Measurements from ENCODE around the gene CFAP20DC. TPM values are rescaled to one million over a fixed set of nuclear protein-coding genes. Genes with fewer than 3 reads are reported as not detected.
"Not testable (repeated sequence)": the region's sequence is repeated elsewhere in the genome, so short reads cannot be mapped to it uniquely, and the experiment has no call there.

CFAP20DC gene
- total and polyA plus RNA-seq, 2 donors (not counting 1 experiment from before 2014, with no cell fraction given): 1.9 to 3.8 TPM

- H3K36me3 ChIP-seq (ENCODE audit: control insufficient read depth, insufficient read depth, low read length): no peaks in the 10 kb centered on the region
- H3K27me3 ChIP-seq (ENCODE audit: control insufficient read depth, insufficient read depth, low read length): no peaks in the 10 kb centered on the region
- no peak overlapping the region for H2AFZ ChIP-seq (ENCODE audit: low read length)
- H3K27ac ChIP-seq (ENCODE audit: insufficient read depth, low read length): no peak overlapping the region
- H3K4me2 ChIP-seq (ENCODE audit: extremely low read depth, insufficient read depth, low read length): no peak overlapping the region
- no peak for DNase-seq (ENCODE audit: low read depth in 2 of 2)
- H4K20me1 ChIP-seq (ENCODE audit: control insufficient read depth, extremely low read depth, insufficient read depth, low read length): no peaks in the 10 kb centered on the region
- no peak overlapping the region for H3K4me3 ChIP-seq (replicated peaks in 1 of 4; ENCODE audit: control extremely low read depth in 1 of 4, insufficient read depth in 1 of 4, low read depth in 3 of 4, low read length in 4 of 4)
- TF ChIP-seq, protein P1, sequence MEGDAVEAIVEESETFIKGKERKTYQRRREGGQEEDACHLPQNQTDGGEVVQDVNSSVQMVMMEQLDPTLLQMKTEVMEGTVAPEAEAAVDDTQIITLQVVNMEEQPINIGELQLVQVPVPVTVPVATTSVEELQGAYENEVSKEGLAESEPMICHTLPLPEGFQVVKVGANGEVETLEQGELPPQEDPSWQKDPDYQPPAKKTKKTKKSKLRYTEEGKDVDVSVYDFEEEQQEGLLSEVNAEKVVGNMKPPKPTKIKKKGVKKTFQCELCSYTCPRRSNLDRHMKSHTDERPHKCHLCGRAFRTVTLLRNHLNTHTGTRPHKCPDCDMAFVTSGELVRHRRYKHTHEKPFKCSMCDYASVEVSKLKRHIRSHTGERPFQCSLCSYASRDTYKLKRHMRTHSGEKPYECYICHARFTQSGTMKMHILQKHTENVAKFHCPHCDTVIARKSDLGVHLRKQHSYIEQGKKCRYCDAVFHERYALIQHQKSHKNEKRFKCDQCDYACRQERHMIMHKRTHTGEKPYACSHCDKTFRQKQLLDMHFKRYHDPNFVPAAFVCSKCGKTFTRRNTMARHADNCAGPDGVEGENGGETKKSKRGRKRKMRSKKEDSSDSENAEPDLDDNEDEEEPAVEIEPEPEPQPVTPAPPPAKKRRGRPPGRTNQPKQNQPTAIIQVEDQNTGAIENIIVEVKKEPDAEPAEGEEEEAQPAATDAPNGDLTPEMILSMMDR (conservative IDR thresholded peaks at IDR 0.05 in 1 of 2, IDR thresholded peaks at IDR 0.05 in 1 of 2; ENCODE audit: low read depth in 1 of 2, low read length in 2 of 2): no peak
- no peak for TF ChIP-seq EZH2 (IDR thresholded peaks at IDR 0.05; ENCODE audit: low read length, missing control alignments)
- H3K4me1 ChIP-seq (ENCODE audit: control insufficient read depth, extremely low read depth, insufficient read depth, low read length): no peaks in the 10 kb centered on the region
- no peaks in the 10 kb centered on the region for H3K9me3 ChIP-seq (ENCODE audit: control insufficient read depth, insufficient read depth, low read depth, low read length)
- H3K79me2 ChIP-seq (ENCODE audit: control insufficient read depth, insufficient read depth, low read length): no peaks in the 10 kb centered on the region
- H3K9ac ChIP-seq (ENCODE audit: insufficient read depth, low read length): no peak overlapping the region
These were observed 345.1 kb downstream of the CFAP20DC start for GRCh38 chr3:58704745-58705144.

GRCh38 chr3:58704304-58704703 lies 345.5 kb downstream of the CFAP20DC start:
- H3K36me3 ChIP-seq (ENCODE audit: control insufficient read depth, insufficient read depth, low read length); H2AFZ ChIP-seq (ENCODE audit: low read length); H3K27me3 ChIP-seq (ENCODE audit: control insufficient read depth, insufficient read depth, low read length); H3K79me2 ChIP-seq (ENCODE audit: control insufficient read depth, insufficient read depth, low read length); H3K4me3 ChIP-seq (replicated peaks in 1 of 4; ENCODE audit: control extremely low read depth in 1 of 4, insufficient read depth in 1 of 4, low read depth in 3 of 4, low read length in 4 of 4); H4K20me1 ChIP-seq (ENCODE audit: control insufficient read depth, extremely low read depth, insufficient read depth, low read length); H3K4me1 ChIP-seq (ENCODE audit: control insufficient read depth, extremely low read depth, insufficient read depth, low read length); H3K4me2 ChIP-seq (ENCODE audit: extremely low read depth, insufficient read depth, low read length); DNase-seq (ENCODE audit: low read depth in 2 of 2); H3K9me3 ChIP-seq (ENCODE audit: control insufficient read depth, insufficient read depth, low read depth, low read length); H3K9ac ChIP-seq (ENCODE audit: insufficient read depth, low read length); H3K27ac ChIP-seq (ENCODE audit: insufficient read depth, low read length): not testable (repeated sequence)

- TF ChIP-seq, protein P1 (conservative IDR thresholded peaks at IDR 0.05 in 1 of 2, IDR thresholded peaks at IDR 0.05 in 1 of 2; ENCODE audit: low read depth in 1 of 2, low read length in 2 of 2): no peak
- no peak for TF ChIP-seq EZH2 (IDR thresholded peaks at IDR 0.05; ENCODE audit: low read length, missing control alignments)
- Histone ChIP-seq H3K4me3 (replicated peaks in 1 of 4; ENCODE audit: control extremely low read depth in 1 of 4, insufficient read depth in 1 of 4, low read depth in 3 of 4, low read length in 4 of 4) (no peak overlapping the region), H3K27ac (ENCODE audit: insufficient read depth, low read length) (no peak overlapping the region), H3K79me2 (ENCODE audit: control insufficient read depth, insufficient read depth, low read length) (no peaks in the 10 kb centered on the region), H3K4me2 (ENCODE audit: extremely low read depth, insufficient read depth, low read length) (no peak overlapping the region), H3K27me3 (ENCODE audit: control insufficient read depth, insufficient read depth, low read length) (no peaks in the 10 kb centered on the region), H4K20me1 (ENCODE audit: control insufficient read depth, extremely low read depth, insufficient read depth, low read length) (no peaks in the 10 kb centered on the region), H2AFZ (ENCODE audit: low read length) (no peak overlapping the region), H3K36me3 (ENCODE audit: control insufficient read depth, insufficient read depth, low read length) (no peaks in the 10 kb centered on the region), H3K4me1 (ENCODE audit: control insufficient read depth, extremely low read depth, insufficient read depth, low read length) (no peaks in the 10 kb centered on the region), H3K9me3 (ENCODE audit: control insufficient read depth, insufficient read depth, low read depth, low read length) (no peaks in the 10 kb centered on the region), H3K9ac (ENCODE audit: insufficient read depth, low read length) (no peak overlapping the region)
- no peak for DNase-seq (ENCODE audit: low read depth in 2 of 2)
These were observed 351.6 kb downstream of the CFAP20DC start for GRCh38 chr3:58698246-58698645.
